SHP77 treated with DMSO at 0.1 percent for 48 hours (cell line): ENCODE measurements around the gene KIAA1614.

Source experiments
- DNase-seq: peaks from one replicate; lab custom pipeline; 2025; lab: John Stamatoyannopoulos, UW

The KIAA1614 gene

GRCh38 chr1:180912801-180913565 lies at the start of gene KIAA1614:
Gene KIAA1614 (plus strand): TSS chr1:180912897. CDS start chr1:180913244, 347 bp downstream.
- no peak for DNase-seq

GRCh38 chr1:180863158-180863775 lies 49.4 kb upstream of the KIAA1614 start:
- peak; percentile 26 for DNase-seq

- peak; percentile 23 for DNase-seq
Measured at GRCh38 chr1:180881806-180882509, 30.7 kb upstream of the KIAA1614 start.

- no peak for DNase-seq
Measured at GRCh38 chr1:180884588-180885300, 28.0 kb upstream of the KIAA1614 start.

GRCh38 chr1:180886338-180886737 lies 26.4 kb upstream of the KIAA1614 start:
- DNase-seq = no peak

GRCh38 chr1:180887841-180888240 lies 24.9 kb upstream of the KIAA1614 start:
- DNase-seq = no peak

GRCh38 chr1:180888870-180889269 lies 23.8 kb upstream of the KIAA1614 start:
- DNase-seq = no peak

- no peak for DNase-seq
Measured at GRCh38 chr1:180889325-180889724, 23.4 kb upstream of the KIAA1614 start.

- no peak for DNase-seq
Measured at GRCh38 chr1:180892272-180892671, 20.4 kb upstream of the KIAA1614 start.

GRCh38 chr1:180892675-180893074 lies 20.0 kb upstream of the KIAA1614 start:
- no peak for DNase-seq

GRCh38 chr1:180893614-180894013 lies 19.1 kb upstream of the KIAA1614 start:
- DNase-seq = no peak

- no peak for DNase-seq
Measured at GRCh38 chr1:180896161-180896560, 16.5 kb upstream of the KIAA1614 start.

GRCh38 chr1:180898441-180899219 lies 14.1 kb upstream of the KIAA1614 start:
- no peak for DNase-seq

- DNase-seq = no peak
Measured at GRCh38 chr1:180899262-180899661, 13.4 kb upstream of the KIAA1614 start.

GRCh38 chr1:180901076-180901990 lies 11.4 kb upstream of the KIAA1614 start:
- DNase-seq = no peak

GRCh38 chr1:180902541-180902940 lies 10.2 kb upstream of the KIAA1614 start:
- DNase-seq = no peak

- no peak for DNase-seq
Measured at GRCh38 chr1:180905927-180906326, 6.8 kb upstream of the KIAA1614 start.

GRCh38 chr1:180906511-180906910 lies 6.2 kb upstream of the KIAA1614 start:
- no peak for DNase-seq

GRCh38 chr1:180907313-180908055 lies 5.2 kb upstream of the KIAA1614 start:
- DNase-seq = no peak
